Measurements from ENCODE around the gene OR5K4.

Gene OR5K4

GRCh38 chr3:98353554-98353953, at the start of gene OR5K4:
Gene OR5K4, plus strand, starts transcription at chr3:98353854. Its CDS starts 0 bp downstream, at chr3:98353854.
- DNase-seq (ENCODE audit: low spot score) = no peak

DNA sequence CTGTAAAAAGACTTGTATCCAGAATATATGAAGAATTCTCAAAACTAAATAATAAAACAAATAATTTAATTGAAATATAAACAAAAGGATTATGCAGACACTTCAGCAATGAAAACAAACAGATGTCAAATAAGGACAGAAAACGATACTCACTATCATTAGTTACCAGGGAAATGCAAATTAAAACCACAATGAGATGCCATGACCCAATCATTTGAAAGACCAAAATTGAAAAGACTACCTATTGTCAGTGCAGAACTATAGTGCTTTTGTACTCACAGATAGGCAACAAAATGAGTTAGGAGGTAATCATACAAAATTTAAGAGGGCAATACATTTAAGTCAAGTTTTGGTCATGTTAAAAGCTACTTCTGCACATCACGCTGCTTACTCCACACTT, 31.6 kb upstream of the OR5K4 start:
- no peak for DNase-seq (ENCODE audit: low spot score)

DNA sequence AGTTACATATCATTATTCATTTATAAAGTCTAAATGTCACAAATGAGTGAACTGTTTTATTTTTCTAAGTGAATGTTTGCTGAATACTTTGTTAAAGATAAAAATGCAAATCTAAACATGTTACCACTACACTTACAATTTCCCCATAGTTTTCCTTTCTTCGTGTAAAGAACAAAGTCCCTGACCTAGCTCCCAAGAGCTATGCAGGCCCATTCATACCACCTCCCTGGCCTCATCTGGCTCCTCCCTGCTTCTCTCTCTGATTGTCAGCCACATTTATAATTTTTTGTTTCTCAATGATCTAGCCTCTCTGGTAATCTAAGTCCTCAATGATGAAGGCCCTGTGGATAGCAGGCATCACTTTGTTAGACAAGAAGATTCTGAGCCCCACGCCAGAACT, 31.0 kb upstream of the OR5K4 start:
- no peak for DNase-seq (ENCODE audit: low spot score)

- no peak for DNase-seq (ENCODE audit: low spot score)
Observed at GRCh38 chr3:98323425-98323824, 30.2 kb upstream of the OR5K4 start.

DNA sequence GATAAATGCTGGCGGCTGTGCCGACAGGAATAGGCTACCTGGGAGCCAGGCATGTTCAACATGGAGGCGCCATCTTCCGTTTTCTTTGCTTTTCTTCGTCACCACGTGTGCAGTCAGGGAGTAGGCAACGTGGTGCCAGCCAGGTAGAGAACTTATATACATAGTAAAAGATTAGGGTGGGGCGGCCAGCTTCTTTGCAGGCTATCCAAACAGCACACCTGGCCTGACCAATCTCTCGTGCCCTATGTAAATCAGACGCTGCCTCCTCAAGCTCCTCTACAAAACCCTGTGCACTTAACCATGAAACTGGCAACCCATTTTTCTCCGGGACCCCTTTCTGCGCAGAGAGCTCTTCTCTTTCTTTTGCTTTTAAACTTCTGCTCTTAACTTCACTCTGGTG, 28.6 kb upstream of the OR5K4 start:
- no peak for DNase-seq (ENCODE audit: low spot score)

- DNase-seq (ENCODE audit: low spot score) = no peak
Observed at GRCh38 chr3:98326105-98326893, 27.4 kb upstream of the OR5K4 start.

DNA sequence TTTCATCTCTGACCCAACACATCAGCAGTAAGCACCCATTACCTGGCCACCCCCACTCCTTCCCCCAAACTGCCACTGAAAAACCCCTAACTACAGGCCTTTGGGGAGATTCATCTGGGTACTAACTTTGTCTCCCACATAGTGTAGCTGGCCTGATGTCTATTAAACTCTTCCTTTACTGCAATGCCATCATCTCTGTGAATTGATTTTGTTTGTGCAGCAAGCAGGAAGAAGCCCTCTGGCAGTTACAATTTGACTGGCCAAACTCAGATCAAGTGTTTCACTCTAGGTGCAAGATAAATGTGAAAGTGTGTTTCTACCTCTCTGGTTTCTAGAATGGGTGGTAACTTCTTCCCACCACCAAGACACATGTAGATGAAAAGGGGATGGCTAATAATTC, 26.7 kb upstream of the OR5K4 start:
- DNase-seq (ENCODE audit: low spot score) = no peak

GRCh38 chr3:98328933-98329332, 24.7 kb upstream of the OR5K4 start:
- no peak for DNase-seq (ENCODE audit: low spot score)

DNA sequence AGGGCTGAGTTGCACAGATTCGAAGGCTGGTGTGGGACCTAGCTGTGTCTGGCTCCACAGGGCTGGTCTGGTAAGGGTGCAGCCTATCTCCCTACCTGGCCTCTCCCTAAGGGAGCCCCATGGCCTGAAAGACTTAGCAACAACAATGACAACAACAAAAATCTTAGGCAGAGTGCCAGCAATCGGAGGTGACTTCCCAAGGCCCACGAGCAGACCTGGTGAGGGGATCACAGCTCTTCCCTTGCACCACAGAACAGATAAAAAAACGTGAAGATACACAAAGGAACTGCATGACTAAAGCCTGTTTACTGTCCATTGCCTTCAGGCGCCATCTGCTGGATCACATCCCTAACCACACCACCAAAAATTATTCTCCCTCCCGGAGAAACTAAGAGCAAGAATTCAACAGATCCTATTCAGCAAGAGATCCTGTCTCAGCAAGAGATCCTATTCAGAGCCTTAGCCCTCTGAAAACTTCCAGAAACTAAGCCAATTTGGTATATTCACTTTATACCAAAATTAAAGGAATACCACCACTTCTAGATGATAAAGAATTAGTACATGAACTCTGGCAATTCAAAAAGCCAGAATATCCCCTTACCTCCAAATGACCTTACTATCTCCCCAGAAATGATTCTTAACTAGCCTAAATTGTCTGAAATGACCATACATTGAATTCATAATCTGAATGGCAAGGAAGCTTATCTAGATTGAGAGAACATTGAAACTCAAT, 24.1 kb upstream of the OR5K4 start:
- DNase-seq (ENCODE audit: low spot score) = peak; percentile 17

DNA sequence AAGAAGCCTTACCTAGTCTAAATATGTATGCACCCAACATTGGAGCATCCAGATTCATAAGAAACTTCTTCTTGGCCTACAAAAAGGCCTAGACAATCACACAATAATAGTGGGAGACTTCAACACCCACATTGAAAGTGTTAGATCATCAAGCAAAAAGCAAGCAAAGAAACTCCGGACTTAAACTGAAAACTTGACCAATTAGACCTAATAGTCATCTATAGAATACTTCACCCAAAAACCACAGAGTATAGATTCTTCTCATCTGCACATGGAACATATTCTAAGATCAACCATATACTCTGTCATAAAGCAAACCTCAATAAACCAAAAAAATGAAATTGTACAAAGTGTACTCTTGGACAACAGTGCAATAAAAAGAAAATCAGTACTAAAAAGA, 22.3 kb upstream of the OR5K4 start:
- no peak for DNase-seq (ENCODE audit: low spot score)

DNA sequence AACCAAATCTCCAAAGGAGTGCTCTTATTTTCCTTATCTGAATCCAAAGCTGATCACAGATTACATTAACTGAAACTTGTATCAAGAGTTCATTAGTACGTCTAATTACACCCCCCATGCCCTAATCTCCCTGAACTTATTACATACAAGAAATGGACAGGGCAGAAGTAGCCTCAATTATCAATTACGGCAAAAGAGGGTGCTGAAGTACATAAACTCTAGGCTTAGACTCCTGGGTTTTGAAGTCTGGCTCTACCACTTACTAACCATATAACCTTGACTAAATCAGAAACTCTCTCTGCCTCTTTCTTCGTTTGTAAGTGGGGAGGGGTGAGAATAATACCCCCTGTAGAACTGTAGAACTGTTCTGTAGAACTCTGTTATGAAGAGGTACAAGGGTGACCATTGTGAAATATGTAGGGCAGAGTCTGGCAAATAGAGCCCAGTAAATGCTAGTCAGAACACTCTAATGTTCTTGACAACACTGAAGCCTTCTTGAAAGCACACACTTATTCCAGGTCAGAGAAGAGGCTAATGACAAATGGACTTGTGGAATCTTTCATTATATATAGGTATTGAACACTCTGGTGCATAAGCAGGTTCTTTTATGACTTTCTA, 19.6 kb upstream of the OR5K4 start:
- DNase-seq (ENCODE audit: low spot score) = no peak

GRCh38 chr3:98339031-98339430, 14.6 kb upstream of the OR5K4 start:
- DNase-seq (ENCODE audit: low spot score) = no peak

- DNase-seq (ENCODE audit: low spot score) = no peak
Observed at GRCh38 chr3:98341758-98342157, 11.9 kb upstream of the OR5K4 start.

DNA sequence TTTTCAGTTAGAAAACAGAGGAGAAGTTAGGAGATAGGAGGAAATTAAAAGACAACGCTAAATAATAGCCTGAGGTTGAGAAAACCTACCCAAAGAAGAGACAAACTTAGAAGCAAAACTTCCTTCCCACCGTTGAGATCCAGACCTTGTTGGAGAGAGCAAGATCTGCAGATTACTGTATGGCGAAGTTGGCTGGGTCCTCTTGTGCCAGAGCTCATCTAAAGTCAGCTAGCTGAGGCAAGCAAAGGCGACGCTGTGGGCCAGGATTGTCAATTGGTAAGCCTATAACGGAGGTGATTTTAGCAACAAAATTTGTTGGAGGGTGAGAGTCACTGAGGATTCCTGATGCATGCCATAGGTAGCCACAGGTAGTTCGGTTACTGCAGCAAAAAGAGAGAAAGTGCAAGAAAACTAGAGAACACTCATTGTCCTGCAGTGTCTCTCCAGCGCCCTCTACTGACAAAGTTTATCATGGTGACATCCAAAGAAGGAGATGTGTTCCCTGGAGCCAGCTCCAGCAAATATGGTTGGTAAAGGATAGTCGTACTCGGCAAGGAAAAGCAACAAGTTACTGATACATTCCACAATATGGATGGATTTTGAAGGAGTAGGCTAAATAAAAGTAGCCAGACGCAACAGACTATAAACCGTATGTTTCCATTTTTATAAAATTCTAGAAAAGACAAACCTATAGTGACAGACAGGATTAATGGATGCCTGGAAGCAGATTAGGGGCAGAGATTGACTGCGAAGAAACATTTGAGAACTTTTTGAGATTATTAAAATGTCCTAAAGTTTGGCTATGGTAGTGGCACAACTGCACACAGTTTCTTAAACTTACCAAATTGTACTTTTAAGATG, 9.8 kb upstream of the OR5K4 start:
- peak; percentile 50 for DNase-seq (ENCODE audit: low spot score)

- DNase-seq (ENCODE audit: low spot score) = no peak
Observed at GRCh38 chr3:98350082-98350481, 3.6 kb upstream of the OR5K4 start.

GRCh38 chr3:98359250-98359649, 5.6 kb downstream of the OR5K4 start:
- no peak for DNase-seq (ENCODE audit: low spot score)

- DNase-seq (ENCODE audit: low spot score) = no peak
Observed at GRCh38 chr3:98359993-98360675, 6.5 kb downstream of the OR5K4 start.

GRCh38 chr3:98360681-98361080, 7.0 kb downstream of the OR5K4 start:
- no peak for DNase-seq (ENCODE audit: low spot score)

- DNase-seq (ENCODE audit: low spot score) = no peak
Observed at GRCh38 chr3:98361289-98361688, 7.6 kb downstream of the OR5K4 start.

DNA sequence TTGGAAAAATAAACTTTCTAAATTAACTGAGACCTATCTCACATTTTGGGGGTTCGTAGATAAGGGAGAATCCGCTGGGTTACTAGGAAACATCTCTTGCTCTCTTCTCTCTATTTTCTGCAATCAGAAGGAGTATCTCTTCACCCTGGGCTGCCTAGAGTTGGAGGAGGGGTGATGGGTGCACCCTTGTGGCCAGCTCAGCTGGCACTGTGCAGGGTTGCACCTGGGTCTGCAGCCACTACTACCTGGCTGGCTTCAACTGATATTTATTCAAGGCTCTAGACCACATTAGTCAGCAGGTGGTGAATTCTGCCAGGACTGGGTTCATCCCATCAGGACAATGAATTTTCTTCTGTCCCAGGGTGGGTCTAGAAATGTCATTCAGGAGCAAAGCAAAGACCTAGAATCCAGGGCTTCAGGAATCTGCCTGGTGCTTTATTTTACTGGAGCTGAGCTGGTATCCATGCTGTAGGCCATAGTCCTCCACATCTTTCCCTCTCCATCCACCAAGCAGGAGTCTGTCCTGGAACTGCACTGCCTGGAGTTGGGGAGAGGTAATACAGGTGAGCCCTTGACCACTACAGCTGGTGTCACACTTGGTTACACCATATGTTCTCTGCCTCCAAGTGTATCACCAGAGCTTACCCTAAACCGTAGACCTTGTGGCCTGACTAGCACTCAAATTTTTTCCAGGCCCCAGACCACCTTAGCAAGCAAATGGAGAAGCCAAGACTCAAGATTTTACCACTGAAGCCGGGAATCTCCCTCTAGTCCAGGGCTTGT, 14.0 kb downstream of the OR5K4 start:
- no peak for DNase-seq (ENCODE audit: low spot score)

- DNase-seq (ENCODE audit: low spot score) = no peak
Observed at GRCh38 chr3:98371186-98371585, 17.5 kb downstream of the OR5K4 start.

Data from cerebellar cortex (tissue), 1 donor.